Activated naive CD4-positive, alpha-beta T cell treated with anti-CD3 and anti-CD28 coated beads, Interleukin-2, amount 10 ng/mL, durations not matched to agents 7 days and 5 days (primary cell): Measurements from ENCODE around the gene CARS1.

ENCODE experiments used
- CTCF ChIA-PET: fragments of 350-600 bp; sonication (Branson Sonifier 250); formaldehyde crosslinking; loops from one replicate; lab custom pipeline; 2021; ENCODE audit warnings: antibody characterized with exemption; lab: Charles Lee
- DNase-seq: peaks from one replicate; pipeline ENCODE4 v3.0.0-alpha.2; 2020
- H3K27ac Mint-ChIP-seq: one replicate; pipeline ENCODE4 v1.8.0; 2021; ENCODE audit warnings: mild to moderate bottlenecking, moderate library complexity, mixed read lengths
- H3K27me3 Mint-ChIP-seq: one replicate; pipeline ENCODE4 v1.8.0; 2021; ENCODE audit warnings: mild to moderate bottlenecking, mixed read lengths
- H3K36me3 Mint-ChIP-seq: one replicate; pipeline ENCODE4 v1.8.0; 2021; ENCODE audit warnings: mixed read lengths
- H3K4me1 Mint-ChIP-seq: one replicate; pipeline ENCODE4 v1.8.0; 2021; ENCODE audit warnings: mixed read lengths
- H3K4me3 Mint-ChIP-seq: one replicate; pipeline ENCODE4 v1.8.0; 2021; ENCODE audit warnings: mild to moderate bottlenecking, moderate library complexity, mixed read lengths
- H3K9me3 Mint-ChIP-seq: one replicate; pipeline ENCODE4 v1.8.0; 2021; ENCODE audit warnings: mixed read lengths

Gene CARS1

GRCh38 chr11:3057069-3057963 is at the start of gene CARS1:
Gene CARS1, minus strand, starts transcription at chr11:3057423. Its CDS starts 56 bp downstream, at chr11:3057367.
- Mint-ChIP-seq H3K27me3 (peaks cover 5% of the 10 kb centered on the region), H3K4me1 (peaks cover 41% of the 10 kb centered on the region), H3K36me3 (peaks cover 19% of the 10 kb centered on the region), H3K4me3 (peak within 1 kb of the TSS; percentile 88), H3K27ac (peak within 1 kb of the TSS; percentile 86), H3K9me3 (no peaks in the 10 kb centered on the region)
- CTCF ChIA-PET: interaction anchor here (0.9 to 1.2 kb wide), 3 partner anchors 34 to 165 kb away, joined by 3 to 5 read pairs (median 3); no protein-coding TSS in a partner anchor
- peak; percentile 96 for DNase-seq

DNA sequence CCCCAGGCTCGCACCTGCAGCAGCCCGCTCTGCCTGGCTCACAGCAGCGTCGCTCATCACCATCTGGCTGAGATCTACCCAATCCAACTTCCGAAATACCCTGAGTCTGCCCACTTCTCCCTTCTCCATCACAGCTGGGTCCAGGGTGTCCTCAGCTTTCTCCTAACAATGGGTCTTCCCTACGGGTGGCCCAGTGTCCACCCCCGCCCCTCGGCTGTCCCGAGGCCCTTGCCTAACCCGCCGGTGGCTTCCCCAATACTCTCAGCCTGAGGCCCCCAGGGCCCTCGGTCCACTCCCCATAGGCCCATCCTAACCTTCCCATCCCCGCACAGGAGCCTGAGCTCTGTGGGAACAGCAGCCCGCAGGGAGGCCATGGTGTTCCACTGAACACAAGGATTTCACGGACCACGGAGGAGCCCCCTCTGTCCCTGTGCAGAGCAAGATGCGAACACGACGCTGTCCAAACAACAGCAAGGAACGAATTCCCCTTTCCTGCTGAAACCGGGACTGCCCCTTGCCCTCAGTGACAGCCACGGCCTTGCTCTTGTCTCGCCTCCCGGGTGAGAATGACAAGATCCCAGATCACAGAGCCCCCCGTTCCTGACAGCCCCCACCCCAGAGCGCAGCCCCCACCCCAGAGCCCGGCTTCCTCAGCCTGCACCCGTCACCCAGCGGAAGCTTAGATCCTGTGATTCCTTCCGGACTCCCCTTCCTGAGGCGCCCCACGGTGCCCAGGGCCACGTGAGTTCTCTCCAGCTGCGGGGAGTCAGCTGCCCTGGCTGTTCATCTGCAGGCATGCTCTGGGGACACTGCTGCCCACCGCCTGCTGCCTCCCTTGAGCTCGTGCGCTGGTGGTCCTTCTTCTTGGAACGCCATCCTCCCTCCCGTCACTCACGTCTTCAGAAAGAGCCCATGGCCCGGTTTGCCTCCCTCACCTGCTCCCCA is 48.8 kb upstream of the CARS1 start:
- Mint-ChIP-seq H3K36me3 (no peaks in the 10 kb centered on the region), H3K4me1 (no peaks in the 10 kb centered on the region), H3K4me3 (no peak overlapping the region), H3K27me3 (no peaks in the 10 kb centered on the region), H3K27ac (no peak overlapping the region), H3K9me3 (no peaks in the 10 kb centered on the region)
- no peak for DNase-seq
- CTCF ChIA-PET: no interaction called here

DNA sequence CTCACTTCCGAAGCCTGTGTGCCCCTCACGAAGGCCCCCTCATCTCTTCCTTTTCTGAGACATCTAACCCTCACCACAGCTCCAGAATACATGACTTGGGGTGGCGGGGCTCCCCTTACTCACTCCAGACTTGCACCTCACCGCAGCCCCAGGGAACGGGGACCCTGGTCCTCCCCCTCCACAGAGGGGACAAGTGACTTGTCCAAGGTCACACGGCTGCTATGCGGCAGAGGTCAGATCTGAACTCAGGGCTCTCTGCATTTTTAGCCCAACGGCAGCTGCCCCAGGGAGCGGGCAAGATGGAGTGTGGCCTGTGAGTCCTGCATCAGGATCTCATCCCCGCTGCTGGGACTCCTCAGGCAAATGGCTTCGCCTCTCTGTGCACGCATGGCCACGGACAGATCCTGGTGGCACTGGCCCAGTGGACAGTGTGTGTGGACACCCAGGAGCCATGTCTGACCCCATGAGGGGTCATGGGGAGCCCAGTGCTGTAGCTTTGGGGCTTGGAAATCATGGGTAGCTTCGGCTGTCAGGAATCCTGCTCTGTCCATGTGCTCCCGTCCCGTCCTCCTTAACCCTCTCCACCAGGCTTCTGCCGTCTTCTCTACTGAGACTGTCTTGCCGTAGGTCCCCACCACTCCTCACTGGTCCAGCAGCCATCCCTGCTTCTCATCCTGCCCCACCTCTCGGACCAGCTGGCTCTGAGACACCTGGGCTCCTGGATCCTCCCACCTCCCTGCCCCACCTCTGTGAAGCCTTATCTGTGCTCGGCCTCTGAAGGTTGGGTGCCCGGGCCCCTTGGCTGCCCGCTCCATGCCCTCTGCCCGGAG is 48.0 kb upstream of the CARS1 start:
- no peak overlapping the region for H3K27ac Mint-ChIP-seq
- no peaks in the 10 kb centered on the region for H3K27me3 Mint-ChIP-seq
- no peak for DNase-seq
- CTCF ChIA-PET: no interaction called here
- no peak overlapping the region for H3K4me3 Mint-ChIP-seq
- no peaks in the 10 kb centered on the region for H3K36me3 Mint-ChIP-seq
- no peaks in the 10 kb centered on the region for H3K4me1 Mint-ChIP-seq
- H3K9me3 Mint-ChIP-seq: no peaks in the 10 kb centered on the region

DNA sequence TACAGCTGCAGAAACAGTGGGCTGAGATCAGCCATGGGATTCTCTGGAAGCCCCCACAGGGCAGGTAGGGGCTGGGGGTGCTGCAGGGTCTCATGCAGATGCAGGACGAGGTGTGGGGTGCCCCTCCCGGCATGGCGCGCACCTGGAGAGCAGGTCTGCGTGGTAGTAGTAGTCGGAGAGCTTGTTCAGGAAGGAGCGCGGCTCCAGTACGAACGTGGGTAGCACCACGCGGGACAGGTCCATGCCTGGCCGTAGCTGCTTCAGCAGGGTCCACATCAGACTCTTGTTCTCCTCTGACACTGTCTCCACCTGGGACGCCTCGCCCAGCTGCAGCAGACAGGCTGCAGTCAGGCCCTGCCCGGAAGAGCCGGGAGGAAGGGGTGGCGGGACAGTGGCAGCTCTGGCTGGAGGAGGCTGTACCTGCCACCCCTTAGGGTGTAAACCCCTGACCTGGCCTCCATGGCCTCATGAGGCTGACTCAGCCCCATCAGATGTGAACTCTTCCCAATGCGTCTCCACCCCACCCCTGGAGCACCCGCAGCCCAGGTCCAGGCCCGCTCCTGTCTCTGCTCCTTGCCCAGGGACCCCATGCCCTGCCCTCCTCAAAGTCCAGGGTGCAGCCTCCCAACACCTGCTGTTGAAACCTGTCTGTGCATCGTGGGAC is 47.0 kb upstream of the CARS1 start:
- Mint-ChIP-seq H3K27me3 (no peaks in the 10 kb centered on the region), H3K27ac (no peak overlapping the region), H3K4me3 (no peak overlapping the region), H3K36me3 (no peaks in the 10 kb centered on the region), H3K9me3 (no peaks in the 10 kb centered on the region), H3K4me1 (no peaks in the 10 kb centered on the region)
- DNase-seq: no peak
- CTCF ChIA-PET: no interaction called here

DNA sequence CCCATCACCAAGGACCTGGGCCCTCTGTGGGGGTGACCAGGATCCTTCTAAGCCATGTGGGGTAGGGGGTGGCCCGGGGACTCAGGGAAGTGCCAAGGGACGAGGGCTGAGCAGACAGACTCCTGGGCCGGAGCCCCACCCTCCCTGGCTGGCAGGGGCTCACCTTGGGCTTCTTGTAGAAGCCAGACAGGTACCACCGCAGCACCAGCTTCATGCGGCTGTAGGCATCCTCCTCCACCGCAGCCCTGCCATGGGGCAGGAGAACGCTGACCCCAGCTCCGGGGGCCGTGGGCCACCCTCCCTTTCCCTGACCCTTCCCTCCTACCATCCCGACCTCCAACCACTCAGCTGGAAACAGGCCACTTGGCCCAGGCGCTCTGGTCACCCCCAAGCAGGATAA is 45.9 kb upstream of the CARS1 start:
- DNase-seq: no peak
- H3K4me3 Mint-ChIP-seq: no peak overlapping the region
- CTCF ChIA-PET: no interaction called here
- H3K27ac Mint-ChIP-seq: no peak overlapping the region
- H3K36me3 Mint-ChIP-seq: no peaks in the 10 kb centered on the region
- no peaks in the 10 kb centered on the region for H3K4me1 Mint-ChIP-seq
- no peaks in the 10 kb centered on the region for H3K9me3 Mint-ChIP-seq
- no peaks in the 10 kb centered on the region for H3K27me3 Mint-ChIP-seq

- H3K4me3 Mint-ChIP-seq: no peak overlapping the region
- no peaks in the 10 kb centered on the region for H3K4me1 Mint-ChIP-seq
- H3K27ac Mint-ChIP-seq: no peak overlapping the region
- CTCF ChIA-PET: no interaction called here
- no peak for DNase-seq
- H3K36me3 Mint-ChIP-seq: no peaks in the 10 kb centered on the region
- H3K27me3 Mint-ChIP-seq: no peaks in the 10 kb centered on the region
- no peaks in the 10 kb centered on the region for H3K9me3 Mint-ChIP-seq
Measured at GRCh38 chr11:3102641-3102921, 45.4 kb upstream of the CARS1 start.

- H3K4me3 Mint-ChIP-seq: no peak overlapping the region
- H3K36me3 Mint-ChIP-seq: no peaks in the 10 kb centered on the region
- CTCF ChIA-PET: interaction anchor here (1.3 kb wide), 1 partner anchor 11 kb away, joined by 3 read pairs; no protein-coding TSS in a partner anchor
- no peaks in the 10 kb centered on the region for H3K4me1 Mint-ChIP-seq
- no peak for DNase-seq
- H3K27me3 Mint-ChIP-seq: peaks cover 2% of the 10 kb centered on the region
- no peaks in the 10 kb centered on the region for H3K9me3 Mint-ChIP-seq
- no peak overlapping the region for H3K27ac Mint-ChIP-seq
Measured at GRCh38 chr11:3101921-3102640, 44.9 kb upstream of the CARS1 start.

DNA sequence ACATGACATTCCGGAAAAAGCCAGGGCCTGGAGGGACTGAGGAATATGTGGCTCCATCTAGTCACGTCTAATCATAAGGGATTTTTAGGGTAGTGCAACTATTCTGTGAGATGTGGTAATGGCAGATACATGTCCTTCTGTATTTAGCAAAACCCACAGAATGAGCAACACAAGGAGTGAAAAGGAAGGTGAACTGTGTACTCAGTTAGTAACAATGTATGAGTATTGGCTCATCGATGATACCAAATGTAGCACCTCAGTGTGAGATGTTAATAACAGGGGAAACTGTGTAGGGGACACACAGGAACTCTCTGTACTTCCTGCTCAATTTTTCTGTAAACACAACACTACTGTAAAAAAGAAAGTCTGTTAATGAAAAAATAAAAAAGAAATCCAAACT is 42.0 kb upstream of the CARS1 start:
- Mint-ChIP-seq H3K36me3 (no peaks in the 10 kb centered on the region), H3K27me3 (peaks cover 17% of the 10 kb centered on the region), H3K4me1 (no peaks in the 10 kb centered on the region), H3K9me3 (no peaks in the 10 kb centered on the region), H3K4me3 (no peak overlapping the region), H3K27ac (no peak overlapping the region)
- DNase-seq: no peak
- CTCF ChIA-PET: no interaction called here

DNA sequence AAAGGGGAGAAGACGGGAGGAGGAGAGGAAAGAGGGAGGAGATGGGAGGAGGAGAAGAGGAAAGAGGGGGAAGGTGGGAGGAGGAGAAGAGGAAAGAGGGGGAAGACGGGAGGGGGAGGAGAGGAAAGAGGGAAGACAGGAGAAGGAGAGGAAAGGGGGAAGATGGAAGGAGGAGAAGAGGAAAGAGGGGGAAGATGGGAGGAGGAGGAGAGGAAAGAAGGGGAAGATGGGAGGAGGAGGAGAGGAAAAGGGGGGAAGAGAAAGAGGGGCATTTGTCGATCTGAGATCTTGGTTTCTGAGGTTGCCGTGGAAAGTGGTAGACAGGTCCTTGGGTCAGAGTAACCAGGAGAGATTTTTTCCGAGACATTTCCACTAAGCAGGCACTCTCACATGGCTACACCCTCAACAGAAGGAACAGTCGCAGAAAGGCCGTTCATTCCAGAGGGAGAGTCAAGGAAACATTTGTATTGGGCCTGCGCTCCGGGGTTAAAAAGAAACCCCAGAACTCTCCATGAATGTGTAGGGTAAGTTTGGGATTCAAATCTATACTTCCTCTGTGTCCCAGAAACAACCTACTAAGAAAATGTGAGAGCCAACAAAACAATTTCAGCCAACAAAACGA is 39.8 kb upstream of the CARS1 start:
- CTCF ChIA-PET: no interaction called here
- no peaks in the 10 kb centered on the region for H3K9me3 Mint-ChIP-seq

DNA sequence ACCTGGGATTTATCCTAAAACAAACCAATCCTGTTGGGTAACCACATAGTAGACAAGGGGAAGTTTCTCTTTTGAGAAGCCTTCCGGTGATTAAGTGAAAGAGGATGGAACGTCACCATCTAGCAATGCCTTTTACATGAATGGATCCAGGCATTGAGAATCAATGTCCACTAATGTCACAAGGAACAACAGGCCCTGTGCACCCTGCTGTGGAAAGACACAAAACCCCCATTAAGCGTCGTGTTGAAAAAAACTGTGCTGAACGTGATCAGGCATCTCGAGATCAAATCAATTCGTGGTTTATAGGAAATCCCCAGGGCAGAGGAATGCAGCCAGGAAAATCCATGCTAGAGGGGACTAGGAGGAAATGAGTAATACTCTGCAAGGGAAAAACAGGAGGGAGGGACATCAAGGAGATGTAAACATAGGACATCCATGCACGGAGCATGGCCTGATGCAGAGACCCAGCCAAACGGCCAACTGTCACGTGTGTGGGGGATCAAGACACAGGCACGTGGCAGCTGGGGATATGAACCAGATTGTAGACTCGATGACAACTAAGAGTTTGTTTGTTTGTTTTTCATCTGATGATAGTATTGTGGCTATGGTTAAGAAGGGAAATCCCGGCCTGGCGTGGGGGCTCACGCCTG is 38.6 kb upstream of the CARS1 start:
- Mint-ChIP-seq H3K27ac (no peak overlapping the region), H3K4me1 (peaks cover 3% of the 10 kb centered on the region), H3K9me3 (no peaks in the 10 kb centered on the region), H3K4me3 (no peak overlapping the region), H3K27me3 (peaks cover 17% of the 10 kb centered on the region), H3K36me3 (no peaks in the 10 kb centered on the region)
- CTCF ChIA-PET: no interaction called here
- no peak for DNase-seq

More for the DNA sequence above, 39.8 kb upstream of the CARS1 start:
- no peaks in the 10 kb centered on the region for H3K36me3 Mint-ChIP-seq
- no peak overlapping the region for H3K4me3 Mint-ChIP-seq
- DNase-seq: no peak
- H3K27ac Mint-ChIP-seq: no peak overlapping the region
- H3K27me3 Mint-ChIP-seq: peaks cover 17% of the 10 kb centered on the region
- H3K4me1 Mint-ChIP-seq: no peaks in the 10 kb centered on the region

DNA sequence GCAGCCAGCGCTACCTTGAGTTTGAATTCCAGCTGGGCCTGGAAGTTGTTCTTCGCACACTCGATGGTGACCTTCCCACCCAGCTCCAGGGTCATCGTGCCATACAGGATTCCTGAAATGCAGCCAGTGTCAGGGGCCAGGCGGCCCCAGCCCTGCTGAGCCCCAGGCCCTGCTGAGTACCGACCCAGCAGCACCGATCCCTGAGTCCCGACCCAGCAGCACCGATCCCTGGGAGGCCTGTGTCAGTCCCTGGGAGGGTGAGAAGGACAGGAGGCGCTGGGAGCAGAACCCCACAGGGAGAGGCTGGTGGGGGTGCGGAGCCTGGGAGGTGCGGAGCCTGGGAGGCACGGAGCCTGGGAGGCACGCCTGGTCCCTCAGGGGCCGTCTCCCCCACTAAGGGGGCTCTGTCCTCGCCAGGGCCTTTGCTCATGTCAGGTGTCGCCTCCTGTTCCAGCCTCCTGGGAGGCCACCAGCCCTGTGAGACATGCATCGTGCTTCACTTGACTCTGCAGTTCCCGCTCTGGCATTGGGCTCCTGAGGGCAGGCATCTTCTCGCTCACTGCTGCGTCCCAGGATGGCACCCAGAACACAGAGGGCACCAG is 37.1 kb upstream of the CARS1 start:
- no peaks in the 10 kb centered on the region for H3K9me3 Mint-ChIP-seq
- peaks cover 3% of the 10 kb centered on the region for H3K4me1 Mint-ChIP-seq
- H3K27ac Mint-ChIP-seq: no peak overlapping the region
- H3K36me3 Mint-ChIP-seq: no peaks in the 10 kb centered on the region
- no peak overlapping the region for H3K4me3 Mint-ChIP-seq
- peaks cover 17% of the 10 kb centered on the region for H3K27me3 Mint-ChIP-seq
- CTCF ChIA-PET: no interaction called here
- no peak for DNase-seq
